H1 (cell line): ENCODE measurements around the gene SPDYE1. TPM values are rescaled to one million over a fixed set of nuclear protein-coding genes. Genes with fewer than 3 reads are reported as not detected.

Source experiments
- BACH1 ChIP-seq: IDR thresholded peaks from 2 replicates; pipeline ENCODE4 v1.6.1; 2012; ENCODE audit warnings: low read length, improper control_type of control experiment
- polyA plus RNA-seq, 7 experiments: library from polyadenylated mRNA; depleted of rRNA in 3 of 7; stranded (reverse) in 5 of 7; unstranded in 2 of 7; fragments of >200 nt in 5 of 7; fragments of 200-250 nt in 2 of 7; gene quantifications; 1 replicate in 5 of 7; 2 replicates in 1 of 7; 4 replicates in 1 of 7; pipeline versions ENCODE4 v1.2.1 to v1.2.3, GENCODE V29; 2011 to 2013; ENCODE audit warnings: missing spikeins in 2 of 7, mixed read lengths in 2 of 7
- total RNA-seq: library from RNA; stranded (reverse); fragmentation: NEBNext Ultra II Directional; extraction: Animal tissue kit (Norgen Biotek cat#: 25700); gene quantifications from 2 replicates; pipeline ENCODE4 v1.2.1, GENCODE V29; 2021

SPDYE1 gene
- total and polyA plus RNA-seq, 2 of the 8 experiments (the other 6 are each of a cell fraction or from before 2014, with no cell fraction given), result not detected

- no peak for TF ChIP-seq BACH1
Measured at GRCh38 chr7:44057181-44057848, 59.6 kb downstream of the SPDYE1 start (continued).
